Measurements from ENCODE around the gene RASD1.

The RASD1 gene

GRCh38 chr17:17496189-17497064 is at the start of gene RASD1:
Gene RASD1 (minus strand): TSS chr17:17496395. CDS start chr17:17496181, 214 bp downstream.
- peak; percentile 58 for DNase-seq (ENCODE audit: low read depth)

DNA sequence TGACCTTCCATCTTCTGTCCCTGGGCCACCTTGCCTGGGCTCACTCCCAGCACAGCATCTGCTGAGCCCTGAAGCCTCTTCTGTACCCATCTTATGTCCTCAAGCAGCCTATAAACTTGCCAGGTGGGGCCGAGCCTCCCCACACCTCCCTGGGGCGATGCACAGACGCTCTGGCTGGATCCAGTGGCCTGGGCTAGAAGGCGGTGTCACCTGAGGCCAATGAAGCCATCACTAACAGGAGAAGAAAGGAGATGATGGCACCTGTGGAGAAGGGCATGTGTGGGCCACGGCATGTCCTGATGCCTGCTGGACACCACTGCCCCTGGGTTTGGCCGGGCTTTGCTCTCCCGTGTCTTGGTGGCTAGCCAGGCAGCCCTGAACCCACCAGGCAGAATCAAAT is 49.8 kb upstream of the RASD1 start:
- no peak for DNase-seq (ENCODE audit: low read depth)

DNA sequence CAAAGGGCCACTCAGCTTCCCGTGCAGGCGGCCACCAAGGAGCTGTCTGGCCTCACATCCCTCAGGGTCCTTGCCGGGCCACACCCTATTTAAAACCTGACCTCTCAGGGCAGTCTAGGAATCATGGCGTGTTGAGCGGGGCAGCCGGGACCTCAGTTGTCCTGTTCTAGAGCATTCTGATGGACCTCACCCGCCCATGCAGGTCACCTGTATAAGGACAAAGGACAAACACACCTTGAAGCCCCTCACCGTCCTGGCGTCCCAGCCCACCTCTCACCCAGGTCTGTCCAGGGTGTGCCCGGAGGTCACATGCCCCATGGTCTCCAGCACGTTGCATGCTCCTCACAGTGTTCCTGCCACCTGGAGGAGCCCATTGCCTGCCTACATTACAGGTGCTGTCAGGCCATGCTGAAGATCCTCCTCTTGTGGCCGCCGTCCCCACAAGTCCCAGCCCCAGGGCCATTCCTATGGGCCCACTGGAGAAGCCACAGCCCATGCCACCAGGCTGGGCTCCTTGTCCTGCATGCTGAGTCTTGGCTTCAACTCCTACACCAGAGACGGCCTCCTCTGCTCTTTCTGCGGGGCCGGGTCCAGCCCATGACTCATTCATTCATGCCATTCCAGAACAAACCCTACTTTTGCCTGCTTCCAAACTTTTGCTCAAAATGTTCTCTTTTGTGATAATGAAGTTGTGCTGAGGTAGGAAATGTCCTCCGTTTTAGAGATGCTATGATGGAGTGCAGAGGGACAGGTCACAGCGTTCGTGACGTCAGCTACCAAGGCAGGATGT is 49.0 kb upstream of the RASD1 start:
- DNase-seq (ENCODE audit: low read depth) = no peak

- DNase-seq (ENCODE audit: low read depth) = no peak
These were observed 46.9 kb upstream of the RASD1 start for GRCh38 chr17:17542906-17543635.

DNA sequence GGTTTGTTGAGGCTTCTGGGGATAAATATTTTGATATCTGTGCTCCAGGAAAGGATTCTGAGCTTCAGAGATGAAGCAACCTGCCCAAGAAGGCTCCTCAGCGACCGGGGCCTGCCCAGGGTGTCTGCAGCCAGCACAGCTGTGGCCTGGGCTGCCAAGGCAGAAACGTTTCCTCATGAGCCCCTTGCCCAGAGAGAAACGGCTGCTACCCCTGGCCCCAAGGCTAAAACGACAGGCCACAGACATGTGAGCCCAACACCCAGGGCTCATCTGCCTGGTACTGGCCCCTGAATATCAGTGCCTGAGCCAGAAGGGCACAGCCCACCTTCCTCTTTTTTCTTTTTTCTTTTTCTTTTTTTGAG is 45.4 kb upstream of the RASD1 start:
- no peak for DNase-seq (ENCODE audit: low read depth)

DNA sequence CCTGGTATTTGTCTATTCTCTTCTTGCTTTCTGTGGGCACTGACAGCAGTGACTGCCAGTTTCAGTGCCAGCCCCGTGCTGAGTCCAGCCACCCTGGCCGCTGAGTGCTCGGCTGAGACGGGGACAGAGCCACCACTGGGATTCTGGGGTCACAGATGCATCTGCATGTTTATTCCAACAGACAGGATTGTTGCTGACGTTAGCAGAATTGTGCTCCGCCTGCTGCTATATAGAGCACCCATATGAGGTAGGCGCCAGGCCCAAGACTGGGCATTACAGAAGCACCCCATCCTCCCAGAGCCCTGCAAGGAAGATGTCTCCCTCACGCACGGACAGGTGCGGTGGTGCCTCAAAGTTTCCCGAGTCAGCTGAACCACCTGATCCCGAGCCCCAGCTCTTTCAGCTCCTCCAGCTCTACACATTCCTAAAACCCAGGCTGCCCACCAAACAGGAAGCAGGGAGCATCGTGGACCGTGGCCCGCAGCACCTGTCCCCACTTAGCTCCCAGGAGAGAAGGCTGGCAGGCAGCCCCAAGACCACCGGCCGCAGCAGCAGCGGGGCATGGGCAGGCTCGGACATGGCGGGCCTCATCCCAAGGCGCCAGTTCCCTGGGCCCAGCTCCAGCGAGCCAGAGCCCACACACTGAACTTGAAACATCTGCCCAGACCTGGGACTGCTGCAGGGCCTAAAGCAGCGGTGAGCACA is 44.9 kb upstream of the RASD1 start:
- DNase-seq (ENCODE audit: low read depth) = no peak

DNA sequence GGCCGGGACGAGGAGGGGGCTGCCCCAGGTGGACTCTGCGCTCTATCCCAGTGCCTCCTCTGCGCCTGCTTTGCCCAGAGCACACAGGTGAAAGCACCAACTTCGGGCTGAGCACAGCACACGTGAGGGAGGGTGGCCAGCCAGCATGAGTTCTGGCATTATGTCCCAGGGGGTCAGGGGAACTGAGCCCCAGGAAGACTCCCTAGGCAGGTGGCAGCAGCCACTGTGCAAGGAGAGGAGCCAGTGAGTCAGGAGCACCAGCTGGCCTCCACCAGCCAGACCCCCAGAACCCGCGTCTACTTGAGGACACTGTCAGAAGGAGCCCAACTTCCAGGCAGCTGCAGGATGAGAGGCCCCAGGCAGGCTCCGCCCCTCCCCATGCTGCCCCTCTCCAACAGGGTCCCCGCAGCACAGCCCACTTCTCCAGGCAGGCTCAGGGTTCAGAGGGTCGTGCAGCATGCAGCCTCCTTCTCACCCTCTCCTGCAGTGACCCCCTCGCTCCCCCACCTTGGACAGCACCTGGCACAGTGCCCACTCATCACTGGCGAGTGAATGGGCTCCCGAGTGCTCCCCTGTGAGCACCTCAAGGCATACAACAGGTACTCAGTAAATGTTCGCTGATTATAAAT is 44.2 kb upstream of the RASD1 start:
- no peak for DNase-seq (ENCODE audit: low read depth)

- no peak for DNase-seq (ENCODE audit: low read depth)
These were observed 43.4 kb upstream of the RASD1 start for GRCh38 chr17:17539591-17539990.

DNA sequence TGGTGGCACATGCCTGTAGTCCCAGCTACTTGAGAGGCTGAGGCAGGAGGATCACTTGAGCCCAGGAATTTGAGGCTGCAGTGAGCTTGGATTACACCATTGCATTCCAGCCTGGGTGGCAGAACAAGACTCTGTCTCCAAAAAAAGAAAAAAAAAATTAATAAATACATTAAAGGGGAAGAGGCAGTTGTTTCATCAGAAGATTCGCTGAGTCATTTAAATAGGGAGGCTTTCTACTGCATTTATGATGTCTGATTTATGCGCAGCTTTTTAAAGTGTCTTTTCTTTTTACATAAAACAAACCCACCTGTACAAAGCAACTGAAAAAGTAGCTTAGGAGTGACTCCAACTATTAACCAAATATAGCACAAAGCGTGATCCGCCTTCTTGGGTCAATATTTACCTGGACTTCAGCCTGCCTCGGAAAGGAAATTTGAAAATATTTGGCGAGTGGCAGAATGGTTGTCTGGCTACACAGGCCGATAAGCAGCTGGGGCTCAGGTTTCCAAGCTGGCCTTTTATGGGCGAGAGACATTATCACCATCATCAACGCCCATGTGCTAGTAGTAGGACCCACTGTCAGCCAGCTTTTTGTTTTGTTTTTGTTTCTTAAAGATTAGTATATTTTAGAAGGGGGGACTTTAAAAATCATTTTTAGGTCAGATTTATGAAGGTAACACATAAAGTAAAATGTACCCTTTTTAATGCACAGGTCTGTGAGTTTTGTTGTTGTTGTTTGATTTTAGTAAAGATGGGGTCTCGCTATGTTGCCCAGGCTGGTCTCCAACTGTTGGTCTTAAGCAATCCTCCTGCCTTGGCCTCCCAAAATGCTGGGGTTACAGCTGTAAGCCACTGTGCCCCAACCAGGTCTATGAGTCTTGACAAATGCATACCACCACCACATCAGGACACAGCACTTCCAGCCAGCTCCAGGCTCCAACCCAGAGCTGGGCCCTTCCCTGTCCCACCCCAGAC is 42.5 kb upstream of the RASD1 start:
- DNase-seq (ENCODE audit: low read depth) = no peak

GRCh38 chr17:17537311-17538099 is 41.3 kb upstream of the RASD1 start:
- DNase-seq (ENCODE audit: low read depth) = no peak

DNA sequence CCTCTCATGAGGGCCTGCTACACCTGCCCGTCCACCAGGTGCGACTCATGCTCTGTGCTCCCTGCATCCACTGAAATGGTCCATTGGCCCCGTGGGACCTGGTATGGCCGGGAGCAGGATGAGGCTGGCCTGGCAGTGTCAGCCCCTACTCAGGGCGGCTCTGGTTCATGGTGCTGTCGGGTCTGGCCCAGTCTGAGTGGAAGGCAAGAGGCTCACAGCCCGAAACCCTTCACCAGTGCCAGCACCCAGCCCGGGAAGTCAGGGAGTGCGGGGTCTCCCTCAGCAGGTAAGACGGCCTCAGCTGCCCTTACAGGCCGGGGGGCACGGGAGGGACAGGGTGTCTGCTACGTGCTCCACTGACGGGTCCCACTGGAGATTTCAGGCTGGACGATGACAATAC is 40.5 kb upstream of the RASD1 start:
- DNase-seq (ENCODE audit: low read depth) = no peak

- no peak for DNase-seq (ENCODE audit: low read depth)
These were observed 39.8 kb upstream of the RASD1 start for GRCh38 chr17:17535957-17536356.

DNA sequence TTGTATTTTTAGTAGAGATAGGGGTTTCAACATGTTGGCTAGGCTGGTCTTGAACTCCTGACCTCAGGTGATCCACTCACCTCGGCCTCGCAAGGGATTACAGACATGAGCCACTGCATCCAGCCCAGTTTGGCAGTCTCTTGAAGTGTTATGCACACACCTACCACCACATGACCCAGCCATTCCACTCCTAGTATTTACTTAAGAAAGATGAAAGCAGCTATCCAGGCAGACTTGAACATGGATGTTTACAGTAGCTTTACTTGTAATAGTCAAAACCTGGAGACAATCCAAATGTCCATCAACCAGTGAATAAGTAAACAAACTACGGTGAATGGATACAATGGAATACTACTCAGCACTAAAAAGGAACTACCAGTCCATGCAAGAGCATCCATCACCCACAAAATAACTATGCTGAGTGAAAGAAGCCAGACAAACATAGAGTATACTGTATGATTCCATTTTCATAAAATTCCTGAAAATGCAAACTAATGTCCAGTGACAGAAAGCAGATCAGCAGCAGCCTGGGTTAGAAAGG is 37.8 kb upstream of the RASD1 start:
- no peak for DNase-seq (ENCODE audit: low read depth)

GRCh38 chr17:17532991-17533390 is 36.8 kb upstream of the RASD1 start:
- DNase-seq (ENCODE audit: low read depth) = no peak

GRCh38 chr17:17531156-17531555 is 35.0 kb upstream of the RASD1 start:
- no peak for DNase-seq (ENCODE audit: low read depth)

DNA sequence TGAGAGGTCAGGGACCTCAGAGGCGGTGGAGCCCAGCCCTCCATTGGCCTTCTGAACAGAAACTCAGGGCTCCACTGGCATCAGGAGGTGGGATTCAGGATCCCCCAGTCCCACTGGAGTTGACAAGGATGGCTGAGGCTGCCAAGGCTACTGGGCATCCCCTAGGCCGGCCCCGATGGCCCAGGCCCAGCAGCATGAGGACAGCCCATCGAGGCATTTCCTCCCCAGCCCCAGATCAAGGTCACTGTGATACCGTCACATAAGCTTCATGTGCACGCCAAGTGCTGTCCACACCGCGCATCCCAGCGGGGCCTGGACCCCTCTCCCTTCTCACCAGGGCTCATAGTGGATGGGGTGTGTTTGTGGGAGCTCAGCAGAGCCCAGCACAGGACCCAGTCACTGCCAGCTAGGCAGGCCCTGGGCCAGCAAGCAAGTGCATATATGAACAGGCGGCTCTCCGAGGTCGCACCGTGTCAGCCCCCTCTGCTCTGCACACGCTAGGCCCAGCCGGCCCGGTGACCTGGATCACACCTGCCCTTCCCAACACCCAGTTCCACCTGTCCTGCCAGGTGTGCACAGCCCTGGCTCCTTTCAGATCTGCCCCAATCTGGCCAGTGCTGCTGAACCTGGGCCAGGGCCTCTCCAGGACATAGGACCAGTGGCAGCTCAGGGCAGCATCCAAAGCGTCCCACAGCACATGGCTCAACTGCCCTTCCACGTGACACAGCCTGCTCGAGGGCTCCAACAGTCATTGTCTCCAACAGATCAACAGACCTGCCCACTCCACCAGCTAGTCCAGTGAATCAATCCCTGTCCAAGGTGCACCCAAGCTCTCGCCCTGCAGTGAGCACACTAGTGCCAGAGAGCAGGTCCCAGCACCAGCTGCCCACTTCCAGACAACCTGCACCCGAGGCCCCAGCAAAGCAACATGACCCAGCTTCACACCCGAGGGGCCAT is 32.8 kb upstream of the RASD1 start:
- no peak for DNase-seq (ENCODE audit: low read depth)

DNA sequence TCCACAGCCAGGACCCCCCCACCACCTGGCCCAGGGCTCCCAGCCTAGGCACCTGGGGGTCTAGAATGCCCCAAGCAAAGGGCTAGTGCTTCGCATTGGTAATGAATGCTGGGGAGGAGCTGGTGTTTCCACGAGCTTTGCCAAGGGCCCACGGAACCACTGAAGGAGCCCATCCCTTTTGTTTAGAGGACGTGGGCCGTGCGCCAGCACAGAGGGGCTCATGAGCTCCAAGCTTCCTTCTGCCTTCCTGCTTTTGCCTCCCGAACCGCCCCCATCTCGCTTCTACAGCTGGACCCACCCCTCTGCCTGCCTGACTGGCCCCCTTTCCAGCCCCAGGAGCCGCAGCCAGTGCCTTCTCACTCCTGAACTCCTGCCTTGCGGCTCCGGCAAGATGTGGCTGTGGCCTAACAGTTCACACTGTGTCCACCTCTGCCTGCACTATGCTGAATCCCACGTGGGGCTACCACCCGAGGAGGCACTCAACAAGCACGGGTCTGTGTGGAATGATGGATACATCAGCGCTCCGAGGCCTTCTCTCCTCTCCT is 31.8 kb upstream of the RASD1 start:
- no peak for DNase-seq (ENCODE audit: low read depth)

DNA sequence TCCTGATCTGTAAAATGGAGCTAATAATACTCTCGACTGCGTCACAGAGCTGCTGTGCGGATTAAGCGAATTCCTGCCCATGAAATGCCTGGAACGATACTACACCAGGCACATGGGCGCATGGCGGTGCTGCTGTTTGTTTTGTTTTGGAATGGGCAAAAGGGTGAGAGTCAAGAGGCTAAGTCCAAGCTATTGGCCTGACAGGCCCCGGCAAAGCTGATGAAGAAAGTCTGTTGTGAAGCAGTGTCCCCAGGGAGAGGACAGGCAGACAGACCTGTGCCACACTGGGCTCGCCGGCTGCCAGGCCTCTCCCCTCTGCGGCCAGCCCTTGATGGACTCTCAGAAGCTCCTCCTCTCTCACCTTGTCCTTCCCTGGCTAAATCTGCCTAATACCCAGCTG is 31.3 kb upstream of the RASD1 start:
- no peak for DNase-seq (ENCODE audit: low read depth)
